ENCODE results near the gene ERBB3.
A peak's percentile ranks its signal among the peaks of the same experiment; 100 is the strongest.

The ERBB3 gene

DNA sequence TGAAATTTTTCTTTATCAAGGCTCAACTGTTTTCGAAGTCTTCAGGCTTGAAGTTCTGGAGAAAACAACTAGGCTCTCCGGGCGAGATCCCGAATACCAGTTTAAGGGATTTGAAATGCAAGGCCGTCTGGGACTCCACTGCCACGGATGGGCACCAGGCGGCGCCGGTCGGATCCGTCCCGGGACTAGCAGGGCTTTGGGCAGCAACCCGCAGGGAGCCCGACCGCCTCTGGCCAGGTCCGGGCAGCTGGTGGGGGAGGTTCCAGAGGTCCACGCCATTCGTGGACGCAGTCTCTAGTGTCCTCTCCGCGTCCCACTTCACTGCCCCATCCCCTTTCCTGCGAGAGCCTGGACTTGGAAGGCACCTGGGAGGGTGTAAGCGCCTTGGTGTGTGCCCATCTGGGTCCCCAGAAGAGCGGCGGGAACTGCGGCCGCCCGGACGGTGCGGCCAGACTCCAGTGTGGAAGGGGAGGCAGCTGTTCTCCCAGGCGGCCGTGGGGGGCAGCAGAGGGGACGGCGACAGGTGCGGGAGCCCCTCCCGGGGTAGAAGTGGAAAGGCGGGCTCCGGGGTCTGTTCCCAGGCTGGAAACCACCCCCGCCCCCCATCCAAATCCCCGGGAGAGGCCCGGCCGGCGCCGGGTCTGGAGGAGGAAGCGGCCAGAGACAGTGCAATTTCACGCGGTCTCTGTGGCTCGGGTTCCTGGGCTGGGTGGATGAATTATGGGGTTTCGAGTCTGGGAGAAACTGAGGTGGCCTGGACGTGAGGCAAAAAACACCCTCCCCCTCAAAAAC is 838 bp upstream of the ERBB3 start:
- peak in 2 of 3 experiments; percentile 19 to 25 for DNase-seq (ENCODE audit: low read depth in 3 of 3)

DNA sequence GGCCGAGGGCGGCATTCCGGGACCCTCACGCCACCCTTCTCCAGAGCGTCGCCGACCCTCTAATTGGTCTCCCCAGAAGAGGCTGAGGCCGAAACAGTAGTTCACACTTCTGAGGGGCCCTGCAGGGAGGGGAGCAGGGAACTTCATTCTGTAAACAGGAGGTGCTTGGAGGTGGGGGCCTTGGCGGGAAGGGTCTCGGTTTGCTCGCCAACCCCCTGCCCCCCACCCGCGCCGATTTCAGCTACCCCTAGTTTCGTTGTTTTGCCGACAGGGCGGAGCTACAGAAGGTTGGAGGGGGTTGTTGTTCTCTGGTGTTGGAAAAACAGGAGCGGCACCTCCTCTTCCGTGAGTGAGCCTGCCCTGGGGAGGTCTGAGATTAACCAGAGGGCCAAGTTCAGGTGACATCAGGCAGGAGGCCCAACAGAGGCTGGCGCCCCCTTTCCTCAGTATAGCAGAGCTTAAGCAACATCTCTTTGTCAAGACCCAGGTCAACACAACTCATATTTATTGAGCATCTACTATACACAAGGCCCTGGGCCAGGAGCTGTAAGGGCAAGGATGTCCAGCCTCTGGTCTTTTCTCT is 682 bp downstream of the ERBB3 start:
- DNase-seq (ENCODE audit: low read depth in 3 of 3) = no peak

DNA sequence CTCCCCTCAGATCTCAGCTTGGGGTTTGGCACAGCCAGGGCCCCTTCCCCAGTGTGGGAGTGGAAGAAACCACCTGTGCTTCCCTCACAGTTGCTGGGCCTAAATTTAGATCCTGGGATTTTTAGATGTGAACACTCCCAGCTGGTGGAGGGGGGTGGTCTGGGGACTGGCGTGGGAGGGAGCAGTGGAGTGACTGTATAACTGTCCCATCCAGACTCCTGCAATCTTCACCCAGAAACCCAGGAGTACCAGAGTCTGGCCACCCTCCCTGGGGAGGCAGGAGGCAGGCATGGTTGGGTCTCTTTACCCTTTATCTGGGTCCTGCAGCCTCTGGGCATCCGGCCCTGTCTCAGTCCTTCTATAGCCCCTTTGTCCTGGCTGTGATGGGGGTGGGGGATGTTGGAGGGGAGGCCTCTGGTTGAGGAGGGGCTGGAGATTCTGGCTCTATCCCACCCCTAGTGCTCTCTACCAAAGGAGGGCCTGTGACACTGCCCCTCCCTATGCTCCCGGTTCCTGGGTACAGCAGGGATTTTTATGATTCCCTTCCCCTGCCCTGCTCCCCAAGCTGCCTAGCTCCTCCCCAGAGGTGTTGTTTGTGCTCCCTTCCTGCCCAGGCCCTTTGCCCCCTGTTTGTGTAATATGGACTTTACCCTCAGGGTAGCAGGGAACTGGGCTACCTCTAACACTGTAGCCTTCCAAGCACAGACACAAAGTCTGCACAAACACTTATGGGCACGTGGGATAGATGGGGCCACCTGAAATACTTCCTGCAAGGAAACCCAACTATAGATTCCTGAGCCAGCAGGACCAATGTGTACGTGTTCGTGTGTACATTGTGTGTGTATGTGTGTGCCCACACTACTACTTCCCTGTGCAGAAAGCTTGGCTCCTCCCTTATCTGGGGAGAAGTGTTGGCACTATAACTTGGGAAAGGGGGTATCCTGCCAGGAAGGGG is 1.7 kb downstream of the ERBB3 start:
- DNase-seq (ENCODE audit: low read depth in 3 of 3) = no peak

DNA sequence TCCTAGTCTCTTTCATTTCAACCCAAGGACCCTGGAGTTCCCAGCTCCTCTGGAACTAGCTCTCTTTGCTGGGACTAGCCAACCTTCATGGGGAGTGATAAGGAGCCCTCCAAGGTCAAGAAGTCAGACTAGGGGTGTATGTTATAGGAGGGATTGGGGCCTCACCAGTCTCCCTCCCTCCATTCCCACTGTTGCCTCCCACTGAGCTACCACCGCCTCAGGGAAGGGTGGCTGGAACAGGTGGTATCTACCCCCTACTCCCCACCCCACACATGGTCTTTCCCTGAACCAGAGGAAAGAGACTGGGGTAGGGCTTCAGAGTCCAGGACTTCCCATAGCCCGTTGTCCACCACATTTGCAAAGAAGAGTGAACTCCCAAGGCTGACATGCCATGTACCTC is 2.4 kb downstream of the ERBB3 start:
- DNase-seq (ENCODE audit: low read depth in 3 of 3) = no peak

DNA sequence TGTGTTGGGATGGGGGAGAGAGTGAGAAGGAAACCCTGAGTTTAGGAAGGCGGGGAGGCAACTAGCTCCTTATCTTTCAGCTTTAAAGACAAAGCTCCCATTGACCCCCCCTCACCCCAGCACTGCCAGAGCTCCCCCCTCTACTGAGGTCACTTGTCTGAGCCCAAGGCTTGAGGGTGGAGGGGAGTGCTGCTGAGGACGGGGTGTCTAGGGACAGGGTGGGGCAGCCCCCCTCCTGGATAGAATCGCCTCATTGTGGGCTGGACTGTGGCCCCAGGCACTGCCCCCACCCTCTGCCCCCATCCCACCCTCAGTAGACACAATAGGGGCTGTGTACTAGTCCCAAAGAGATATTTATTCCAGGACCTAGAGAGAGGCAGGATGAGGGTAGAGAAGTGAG is 3.0 kb downstream of the ERBB3 start:
- no peak for DNase-seq (ENCODE audit: low read depth in 3 of 3)

DNA sequence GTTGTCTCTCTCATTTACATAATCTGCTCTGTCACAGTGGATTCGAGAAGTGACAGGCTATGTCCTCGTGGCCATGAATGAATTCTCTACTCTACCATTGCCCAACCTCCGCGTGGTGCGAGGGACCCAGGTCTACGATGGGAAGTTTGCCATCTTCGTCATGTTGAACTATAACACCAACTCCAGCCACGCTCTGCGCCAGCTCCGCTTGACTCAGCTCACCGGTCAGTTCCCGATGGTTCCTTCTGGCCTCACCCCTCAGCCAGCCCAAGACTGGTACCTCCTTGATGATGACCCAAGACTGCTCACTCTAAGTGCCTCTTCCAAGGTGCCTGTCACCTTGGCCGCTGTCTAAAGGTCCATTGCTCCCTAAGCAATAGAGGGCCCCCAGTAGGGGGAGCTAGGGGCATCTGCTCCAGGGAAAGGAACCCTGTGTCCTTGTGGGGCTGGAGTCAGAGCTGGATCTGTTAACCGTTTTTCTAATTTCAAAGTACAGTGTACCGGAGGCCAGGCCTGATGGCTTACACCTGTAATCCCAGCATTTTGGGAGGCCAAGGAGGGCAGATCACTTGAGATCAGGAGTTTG is 5.1 kb downstream of the ERBB3 start:
- no peak for DNase-seq (ENCODE audit: low read depth in 3 of 3)

DNA sequence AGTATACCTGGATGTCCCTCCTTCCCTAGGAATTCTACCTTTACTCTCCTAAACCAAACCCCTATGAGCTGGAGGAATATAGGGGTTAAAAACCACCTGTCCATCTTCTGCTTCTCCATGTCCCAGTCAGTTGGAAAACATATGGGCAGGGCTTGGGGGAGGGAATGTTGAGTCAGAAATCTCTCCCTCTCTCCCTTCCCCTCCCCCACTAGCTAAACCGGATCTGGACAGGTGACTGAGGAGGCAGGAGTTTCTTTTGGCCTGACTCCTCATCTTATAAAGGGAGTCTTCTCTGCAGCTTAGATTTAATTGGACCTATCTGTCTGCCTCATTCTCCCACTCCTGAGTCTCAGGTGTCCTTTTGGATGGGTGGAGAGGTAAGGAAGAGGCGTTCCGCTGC is 6.1 kb downstream of the ERBB3 start:
- no peak for DNase-seq (ENCODE audit: low read depth in 3 of 3)

DNA sequence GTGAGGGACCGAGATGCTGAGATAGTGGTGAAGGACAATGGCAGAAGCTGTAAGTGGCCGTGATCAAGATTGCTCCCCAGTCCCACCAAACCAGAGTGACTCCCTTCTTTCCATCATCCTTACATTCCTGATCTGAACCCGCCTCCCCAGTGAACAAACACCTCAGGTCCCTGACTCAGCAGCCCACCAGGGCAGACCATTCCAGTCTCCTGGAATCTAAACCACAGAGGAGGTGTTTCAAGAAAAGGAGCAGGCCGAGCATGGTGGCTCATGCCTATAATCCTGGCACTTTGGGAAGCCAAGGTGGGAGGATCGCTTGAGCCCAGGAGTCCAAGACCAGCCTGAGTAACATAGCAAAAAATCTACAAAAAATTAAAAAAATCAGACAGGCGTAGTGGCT is 6.6 kb downstream of the ERBB3 start:
- no peak for DNase-seq (ENCODE audit: low read depth in 3 of 3)

DNA sequence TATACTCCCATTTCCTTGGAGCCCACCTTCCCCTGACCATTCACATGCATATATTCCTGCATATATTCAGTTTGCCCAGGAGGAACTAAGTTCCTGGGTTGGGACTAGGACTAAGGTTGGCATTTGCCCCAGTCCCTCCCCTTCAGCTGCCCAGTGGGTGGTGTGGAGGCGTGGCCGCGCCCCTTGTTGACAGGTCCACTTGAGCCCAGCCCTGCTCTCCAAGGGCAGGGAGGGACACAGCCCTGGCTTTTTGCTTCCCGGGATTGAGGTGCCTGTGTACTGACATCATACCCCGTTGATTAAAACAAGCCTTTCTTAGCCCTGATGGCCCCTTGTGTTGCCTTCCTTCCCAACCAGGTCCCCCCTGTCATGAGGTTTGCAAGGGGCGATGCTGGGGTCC is 7.3 kb downstream of the ERBB3 start:
- DNase-seq (ENCODE audit: low read depth in 3 of 3) = no peak

DNA sequence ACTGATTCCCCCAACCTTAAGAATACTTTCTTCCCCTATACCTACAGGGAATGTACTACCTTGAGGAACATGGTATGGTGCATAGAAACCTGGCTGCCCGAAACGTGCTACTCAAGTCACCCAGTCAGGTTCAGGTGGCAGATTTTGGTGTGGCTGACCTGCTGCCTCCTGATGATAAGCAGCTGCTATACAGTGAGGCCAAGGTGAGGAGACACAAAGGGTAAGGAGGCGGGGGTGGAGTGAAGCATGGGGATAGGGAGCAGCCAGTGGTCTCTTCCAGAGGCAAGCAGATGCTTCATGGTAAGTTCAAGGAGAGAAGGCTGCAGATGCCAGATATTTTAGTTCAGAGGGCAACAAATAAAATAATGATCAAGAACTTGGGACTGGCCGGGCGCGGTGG is 17.8 kb downstream of the ERBB3 start:
- DNase-seq (ENCODE audit: low read depth in 3 of 3) = no peak

DNA sequence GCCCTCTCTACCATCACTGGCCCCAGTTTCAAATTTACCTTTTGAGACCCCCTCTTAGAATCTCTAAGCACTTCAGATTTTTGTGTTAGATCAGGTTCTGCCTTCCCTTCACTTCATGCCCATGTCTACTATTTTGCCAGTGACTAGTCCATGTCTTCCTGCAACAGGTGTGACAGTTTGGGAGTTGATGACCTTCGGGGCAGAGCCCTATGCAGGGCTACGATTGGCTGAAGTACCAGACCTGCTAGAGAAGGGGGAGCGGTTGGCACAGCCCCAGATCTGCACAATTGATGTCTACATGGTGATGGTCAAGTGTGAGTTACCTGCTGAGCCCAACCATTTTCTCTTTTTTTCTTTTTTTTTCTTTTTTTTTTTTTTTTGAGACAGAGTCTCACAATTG is 18.6 kb downstream of the ERBB3 start:
- DNase-seq (ENCODE audit: low read depth in 3 of 3) = no peak

DNA sequence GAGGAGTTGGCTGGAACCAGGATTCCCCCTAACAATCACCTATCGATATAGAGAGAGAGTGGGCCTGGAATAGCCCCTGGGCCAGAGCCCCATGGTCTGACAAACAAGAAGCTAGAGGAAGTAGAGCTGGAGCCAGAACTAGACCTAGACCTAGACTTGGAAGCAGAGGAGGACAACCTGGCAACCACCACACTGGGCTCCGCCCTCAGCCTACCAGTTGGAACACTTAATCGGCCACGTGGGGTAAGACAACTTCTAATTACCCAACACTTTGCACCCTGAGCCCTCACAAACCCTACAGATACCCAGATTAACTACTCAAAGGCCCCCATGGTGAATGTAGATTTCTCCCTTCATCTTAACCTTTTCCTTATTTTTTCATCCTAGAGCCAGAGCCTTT is 19.8 kb downstream of the ERBB3 start:
- no peak for DNase-seq (ENCODE audit: low read depth in 3 of 3)

DNA sequence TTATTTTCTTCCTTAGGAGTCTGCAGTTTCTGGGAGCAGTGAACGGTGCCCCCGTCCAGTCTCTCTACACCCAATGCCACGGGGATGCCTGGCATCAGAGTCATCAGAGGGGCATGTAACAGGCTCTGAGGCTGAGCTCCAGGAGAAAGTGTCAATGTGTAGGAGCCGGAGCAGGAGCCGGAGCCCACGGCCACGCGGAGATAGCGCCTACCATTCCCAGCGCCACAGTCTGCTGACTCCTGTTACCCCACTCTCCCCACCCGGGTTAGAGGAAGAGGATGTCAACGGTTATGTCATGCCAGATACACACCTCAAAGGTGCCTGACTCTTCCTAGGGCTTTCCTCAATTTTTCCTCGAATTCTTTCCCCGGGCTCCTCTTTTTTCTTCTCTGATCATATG is 21.1 kb downstream of the ERBB3 start:
- no peak for DNase-seq (ENCODE audit: low read depth in 3 of 3)

DNA sequence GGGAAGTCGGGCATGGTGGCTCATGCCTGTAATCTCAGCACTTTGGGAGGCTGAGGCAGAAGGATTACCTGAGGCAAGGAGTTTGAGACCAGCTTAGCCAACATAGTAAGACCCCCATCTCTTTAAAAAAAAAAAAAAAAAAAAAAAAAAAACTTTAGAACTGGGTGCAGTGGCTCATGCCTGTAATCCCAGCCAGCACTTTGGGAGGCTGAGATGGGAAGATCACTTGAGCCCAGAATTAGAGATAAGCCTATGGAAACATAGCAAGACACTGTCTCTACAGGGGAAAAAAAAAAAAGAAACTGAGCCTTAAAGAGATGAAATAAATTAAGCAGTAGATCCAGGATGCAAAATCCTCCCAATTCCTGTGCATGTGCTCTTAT is 22.7 kb downstream of the ERBB3 start:
- DNase-seq (ENCODE audit: low read depth in 3 of 3) = no peak

DNA sequence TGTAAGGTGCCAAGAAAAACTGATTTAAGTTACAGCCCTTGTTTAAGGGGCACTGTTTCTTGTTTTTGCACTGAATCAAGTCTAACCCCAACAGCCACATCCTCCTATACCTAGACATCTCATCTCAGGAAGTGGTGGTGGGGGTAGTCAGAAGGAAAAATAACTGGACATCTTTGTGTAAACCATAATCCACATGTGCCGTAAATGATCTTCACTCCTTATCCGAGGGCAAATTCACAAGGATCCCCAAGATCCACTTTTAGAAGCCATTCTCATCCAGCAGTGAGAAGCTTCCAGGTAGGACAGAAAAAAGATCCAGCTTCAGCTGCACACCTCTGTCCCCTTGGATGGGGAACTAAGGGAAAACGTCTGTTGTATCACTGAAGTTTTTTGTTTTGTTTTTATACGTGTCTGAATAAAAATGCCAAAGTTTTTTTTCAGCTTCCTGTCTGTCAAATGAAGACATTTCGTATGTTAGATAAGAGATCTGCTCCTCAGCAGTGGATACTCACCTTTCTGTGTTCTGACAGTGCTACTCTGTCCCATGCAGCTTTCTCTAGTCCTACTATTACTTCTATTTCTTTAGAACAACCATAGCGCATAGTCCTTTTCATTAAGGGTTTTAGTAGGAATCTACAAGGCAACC is 23.2 kb downstream of the ERBB3 start:
- no peak for DNase-seq (ENCODE audit: low read depth in 3 of 3)

DNA sequence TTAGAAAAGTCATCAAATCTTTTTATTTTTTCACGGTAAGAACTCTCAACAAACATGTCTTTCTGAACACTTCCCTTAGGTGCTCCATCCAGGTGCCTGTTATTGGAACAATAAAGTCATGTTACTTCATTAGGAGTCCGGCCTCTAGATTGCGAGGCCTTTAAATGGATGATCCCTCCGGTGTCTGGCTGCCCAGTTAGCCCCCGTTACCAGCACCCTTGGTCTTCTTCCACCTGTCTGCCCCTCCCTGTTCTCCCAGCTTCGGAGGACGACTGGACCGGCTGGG is 23.8 kb downstream of the ERBB3 start:
- DNase-seq (ENCODE audit: low read depth in 3 of 3) = no peak

DNA sequence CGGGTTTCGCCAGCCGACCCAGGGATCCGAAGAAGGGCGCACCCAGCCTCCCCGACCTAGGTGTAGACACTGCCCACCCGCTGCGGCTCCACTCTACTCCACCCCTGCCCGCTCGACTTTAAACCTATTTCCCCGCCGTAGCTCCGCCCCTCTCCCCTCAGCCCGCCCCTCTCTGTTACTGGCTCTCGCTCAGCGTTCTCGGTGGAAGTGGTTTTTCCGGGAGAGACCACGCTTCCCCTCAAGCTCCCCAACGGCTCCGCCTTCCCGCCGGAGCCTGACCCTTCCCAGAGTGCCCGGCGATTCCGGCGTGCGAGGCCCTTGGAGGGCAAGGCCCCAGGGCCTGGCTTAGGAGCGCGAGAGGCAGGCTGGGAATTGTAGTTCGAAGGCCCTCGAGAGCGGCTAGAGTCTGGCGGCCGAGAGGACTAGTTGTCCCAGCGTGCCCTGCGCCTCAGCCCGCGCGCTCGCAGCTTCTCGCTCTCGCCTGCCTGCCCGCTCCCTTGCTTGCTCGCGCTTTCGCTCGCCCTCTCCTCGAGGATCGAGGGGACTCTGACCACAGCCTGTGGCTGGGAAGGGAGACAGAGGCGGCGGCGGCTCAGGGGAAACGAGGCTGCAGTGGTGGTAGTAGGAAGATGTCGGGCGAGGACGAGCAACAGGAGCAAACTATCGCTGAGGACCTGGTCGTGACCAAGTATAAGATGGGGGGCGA is 24.3 kb downstream of the ERBB3 start, which contains the start of gene PA2G4:
Gene PA2G4 (plus strand): TSS at position 451 of the 706 bp plus-strand sequence. CDS start 179 bp downstream, at position 630.
- DNase-seq (ENCODE audit: low read depth in 3 of 3) = peak; percentile 91 to 95 (median 92)

DNA sequence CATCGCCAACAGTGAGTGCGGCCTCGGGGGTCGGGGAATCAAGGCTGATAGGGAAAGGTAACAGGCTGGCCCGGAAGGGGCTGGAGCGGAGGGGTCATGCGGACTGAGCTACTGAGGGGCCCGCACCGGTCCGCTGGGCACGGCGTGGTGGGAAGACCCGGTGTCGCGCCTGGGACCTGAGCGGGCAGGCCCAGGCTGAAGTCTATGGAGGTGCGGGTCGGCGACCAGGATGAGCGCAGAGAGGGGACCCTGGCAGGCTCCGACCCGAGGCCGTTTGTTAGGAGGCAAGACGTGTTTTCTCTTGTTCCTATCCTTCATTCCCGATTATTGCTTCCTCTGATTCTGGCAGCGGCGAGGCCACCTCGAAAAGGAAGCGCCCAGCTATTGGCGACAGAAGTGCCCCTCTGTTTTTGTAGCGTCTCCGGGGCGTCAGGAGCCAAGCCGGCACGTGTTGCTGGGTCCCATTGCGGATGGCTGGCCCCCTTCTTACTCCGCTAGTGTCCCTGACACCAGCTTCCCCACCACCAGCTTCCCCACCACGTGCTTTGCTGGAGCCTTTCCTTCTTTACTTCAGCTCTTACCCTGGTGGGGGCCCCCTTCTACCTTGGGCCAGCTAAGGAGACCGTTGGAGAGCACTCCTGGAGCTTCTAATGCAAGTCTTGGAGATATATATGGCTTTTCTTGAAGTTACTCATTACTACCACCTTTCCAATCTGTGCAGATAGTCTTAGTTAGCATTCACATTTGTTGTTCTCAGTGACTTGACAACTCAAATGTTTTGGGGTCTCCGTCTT is 25.0 kb downstream of the ERBB3 start:
- DNase-seq (ENCODE audit: low read depth in 3 of 3) = peak in 1 of 3 experiments; percentile 15

DNA sequence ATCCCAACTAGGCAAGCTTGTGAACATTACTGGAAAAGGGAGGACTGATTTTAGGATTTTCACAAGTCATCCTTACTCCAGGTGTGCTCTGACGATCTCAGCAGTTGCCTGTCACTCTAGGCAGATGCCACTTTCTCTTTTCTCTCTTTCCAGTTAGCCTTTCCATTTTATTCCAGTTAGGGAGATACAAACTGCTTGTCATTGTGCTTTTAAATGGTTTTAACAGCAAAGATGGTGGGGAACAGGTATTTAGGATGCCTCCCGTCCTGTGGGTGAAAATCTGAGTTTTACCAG is 25.6 kb downstream of the ERBB3 start:
- DNase-seq (ENCODE audit: low read depth in 3 of 3) = no peak

DNA sequence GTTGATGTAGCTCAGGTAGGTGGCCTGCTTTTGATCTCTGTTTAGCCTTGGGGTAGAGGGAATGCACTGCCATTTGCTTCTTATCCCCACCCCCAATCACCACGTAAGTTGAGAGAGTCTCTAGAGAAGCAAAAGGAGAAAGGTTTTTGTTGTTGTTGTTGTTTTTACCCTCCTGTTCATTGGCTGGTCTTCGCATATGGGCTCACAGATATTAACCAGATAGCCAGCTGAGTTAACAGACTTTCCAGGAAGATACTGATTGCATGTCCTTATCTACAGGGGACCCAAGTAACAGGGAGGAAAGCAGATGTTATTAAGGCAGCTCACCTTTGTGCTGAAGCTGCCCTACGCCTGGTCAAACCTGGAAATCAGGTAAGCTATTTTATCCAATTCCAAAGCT is 27.3 kb downstream of the ERBB3 start:
- DNase-seq (ENCODE audit: low read depth in 3 of 3) = no peak

DNA sequence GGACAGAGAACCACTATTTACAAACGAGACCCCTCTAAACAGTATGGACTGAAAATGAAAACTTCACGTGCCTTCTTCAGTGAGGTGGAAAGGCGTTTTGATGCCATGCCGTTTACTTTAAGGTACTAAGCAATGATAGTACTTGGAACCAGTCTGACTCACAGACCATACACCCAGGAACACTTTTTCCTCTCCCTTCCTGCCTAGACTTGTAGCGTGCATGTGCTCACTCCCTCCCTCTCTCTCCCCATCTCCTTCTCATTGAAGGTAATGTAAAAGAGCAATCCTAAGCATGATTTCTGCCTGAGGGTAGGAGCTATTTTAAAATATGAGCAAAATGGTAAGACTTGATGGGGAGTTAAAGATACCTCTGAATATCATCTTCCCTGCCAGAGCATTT is 30.6 kb downstream of the ERBB3 start:
- DNase-seq (ENCODE audit: low read depth in 3 of 3) = no peak

Measured in stimulated activated CD4-positive, alpha-beta T cell treated with anti-CD3 and anti-CD28 coated beads, TNF-alpha, amount 100 ng/mL, for 4 hours (primary cell).